GM21786 (cell line): ENCODE results near the gene GSDMA.
A peak's percentile ranks its signal among the peaks of the same experiment; 100 is the strongest.

ENCODE experiments used
- ATAC-seq: cut with Tn5 transposase; IDR thresholded peaks from one replicate; pipeline ENCODE4 v1.9.1; 2021; ENCODE audit not compliant: unreplicated experiment

The GSDMA gene, protein sequence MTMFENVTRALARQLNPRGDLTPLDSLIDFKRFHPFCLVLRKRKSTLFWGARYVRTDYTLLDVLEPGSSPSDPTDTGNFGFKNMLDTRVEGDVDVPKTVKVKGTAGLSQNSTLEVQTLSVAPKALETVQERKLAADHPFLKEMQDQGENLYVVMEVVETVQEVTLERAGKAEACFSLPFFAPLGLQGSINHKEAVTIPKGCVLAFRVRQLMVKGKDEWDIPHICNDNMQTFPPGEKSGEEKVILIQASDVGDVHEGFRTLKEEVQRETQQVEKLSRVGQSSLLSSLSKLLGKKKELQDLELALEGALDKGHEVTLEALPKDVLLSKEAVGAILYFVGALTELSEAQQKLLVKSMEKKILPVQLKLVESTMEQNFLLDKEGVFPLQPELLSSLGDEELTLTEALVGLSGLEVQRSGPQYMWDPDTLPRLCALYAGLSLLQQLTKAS

DNA sequence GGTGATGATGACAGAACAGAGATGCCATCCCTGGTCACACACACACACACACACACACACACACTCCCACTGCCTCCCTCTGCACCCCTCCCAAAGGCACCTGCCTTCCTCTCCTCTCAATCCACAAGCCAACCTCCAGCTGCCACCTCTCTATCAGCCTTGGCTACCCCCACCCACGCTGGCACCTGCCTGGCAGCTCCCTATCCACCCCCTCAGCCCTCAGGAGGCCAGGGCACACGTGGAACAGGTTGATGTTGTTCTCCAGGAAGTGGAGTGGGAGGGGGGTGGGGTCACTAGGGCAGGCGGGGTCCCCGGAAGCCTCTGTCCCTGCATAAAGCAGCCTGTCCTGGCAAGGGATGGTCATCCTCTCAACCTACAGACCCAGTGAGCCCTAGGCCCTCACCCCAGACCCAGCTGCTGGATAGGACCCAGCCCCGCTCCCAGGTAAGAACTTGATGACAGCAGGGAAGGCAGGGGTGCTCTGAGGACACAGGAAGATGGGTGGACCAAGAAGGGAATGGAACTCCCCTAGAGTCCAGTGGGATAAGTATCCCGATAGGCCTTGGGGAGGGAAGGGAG is at the start of gene GSDMA:
Gene GSDMA (plus strand): TSS at position 363 of the 579 bp plus-strand sequence. CDS start 2,684 bp downstream, outside the sequence.
- ATAC-seq, result no peak

DNA sequence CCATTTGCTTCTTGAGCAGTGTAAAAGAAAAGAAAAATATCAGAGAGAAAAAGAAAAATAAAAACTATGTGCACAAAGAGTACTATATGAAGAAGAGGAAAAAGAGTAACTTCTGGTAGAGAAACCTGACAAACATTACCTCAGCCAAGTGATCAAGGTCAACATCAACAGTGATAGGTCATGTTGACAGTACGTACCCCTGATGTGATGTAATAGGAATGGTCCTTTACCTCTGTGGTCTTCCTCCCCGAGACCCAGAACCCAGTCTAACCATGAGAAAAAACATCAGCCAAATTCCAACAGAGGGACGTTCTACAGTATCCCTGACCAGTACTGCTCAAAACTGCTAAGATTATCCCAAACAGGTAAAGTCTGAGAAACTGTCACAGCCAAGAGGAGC is 48.8 kb upstream of the GSDMA start:
- ATAC-seq, result no peak

DNA sequence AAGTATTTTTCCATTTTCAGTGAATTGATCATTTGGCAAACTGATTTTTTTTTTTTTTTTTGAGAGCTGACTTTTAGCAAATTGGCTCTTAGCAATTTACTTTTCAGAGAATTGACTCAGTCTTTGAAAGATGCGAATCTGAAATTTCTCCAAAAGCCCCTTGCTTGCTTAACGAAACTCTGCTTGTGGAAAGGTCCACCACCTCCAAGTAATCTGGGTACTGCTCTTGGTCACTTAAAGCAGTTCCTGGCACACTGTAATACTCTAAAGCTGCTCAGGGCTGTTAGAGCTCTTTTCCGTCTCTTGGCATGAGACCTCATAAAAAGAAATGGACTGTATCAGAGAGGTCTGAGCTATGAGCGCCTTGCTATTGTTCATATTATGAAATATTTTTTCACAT is 47.2 kb upstream of the GSDMA start:
- ATAC-seq, result no peak

DNA sequence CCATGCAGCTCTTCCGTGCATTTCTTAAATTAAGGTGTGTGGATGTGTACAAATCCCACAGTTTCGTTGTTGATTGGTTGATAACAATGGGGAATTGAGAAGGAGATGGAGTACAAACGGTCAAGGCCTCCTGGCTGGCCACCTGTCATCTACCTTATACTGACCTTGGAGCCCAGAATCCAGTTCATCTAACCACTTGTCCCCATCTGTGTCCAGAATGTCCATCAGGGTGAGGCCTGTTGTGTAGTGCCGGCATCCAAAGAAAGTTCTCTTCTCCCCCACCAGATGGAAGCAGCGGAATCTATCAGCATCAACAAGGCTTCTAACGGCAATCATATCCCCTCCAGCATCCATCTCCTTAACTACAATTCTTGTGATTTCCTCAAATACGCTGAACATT is 45.9 kb upstream of the GSDMA start:
- ATAC-seq, result no peak

DNA sequence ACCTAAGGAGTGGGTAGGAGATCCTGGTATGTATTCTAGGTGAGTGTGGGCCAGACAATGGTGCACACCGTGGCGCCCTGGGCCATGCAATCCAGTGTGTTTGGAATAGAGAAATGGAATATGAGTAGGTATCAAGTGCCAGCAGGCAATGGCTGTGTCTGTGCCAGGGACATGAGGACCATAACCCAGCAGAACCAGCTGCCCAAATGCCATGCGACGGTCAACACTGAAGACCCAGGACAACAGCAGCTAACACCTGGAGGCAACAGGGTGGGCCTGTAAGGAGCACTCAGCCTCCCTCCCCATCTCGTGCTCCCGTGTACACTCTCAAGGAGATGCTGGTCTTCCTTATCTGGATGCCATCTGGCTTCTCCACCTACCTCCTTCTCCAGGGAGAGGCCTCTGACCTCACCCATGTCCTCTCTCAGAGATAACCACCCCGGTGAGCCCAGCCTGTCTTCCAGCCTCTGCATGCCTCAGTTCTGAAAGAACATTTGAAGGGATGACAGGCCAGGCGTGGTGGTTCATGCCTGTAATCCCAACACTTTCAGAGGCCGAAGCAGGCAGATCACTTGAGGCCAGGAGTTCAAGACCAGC is 43.6 kb upstream of the GSDMA start:
- no peak for ATAC-seq

DNA sequence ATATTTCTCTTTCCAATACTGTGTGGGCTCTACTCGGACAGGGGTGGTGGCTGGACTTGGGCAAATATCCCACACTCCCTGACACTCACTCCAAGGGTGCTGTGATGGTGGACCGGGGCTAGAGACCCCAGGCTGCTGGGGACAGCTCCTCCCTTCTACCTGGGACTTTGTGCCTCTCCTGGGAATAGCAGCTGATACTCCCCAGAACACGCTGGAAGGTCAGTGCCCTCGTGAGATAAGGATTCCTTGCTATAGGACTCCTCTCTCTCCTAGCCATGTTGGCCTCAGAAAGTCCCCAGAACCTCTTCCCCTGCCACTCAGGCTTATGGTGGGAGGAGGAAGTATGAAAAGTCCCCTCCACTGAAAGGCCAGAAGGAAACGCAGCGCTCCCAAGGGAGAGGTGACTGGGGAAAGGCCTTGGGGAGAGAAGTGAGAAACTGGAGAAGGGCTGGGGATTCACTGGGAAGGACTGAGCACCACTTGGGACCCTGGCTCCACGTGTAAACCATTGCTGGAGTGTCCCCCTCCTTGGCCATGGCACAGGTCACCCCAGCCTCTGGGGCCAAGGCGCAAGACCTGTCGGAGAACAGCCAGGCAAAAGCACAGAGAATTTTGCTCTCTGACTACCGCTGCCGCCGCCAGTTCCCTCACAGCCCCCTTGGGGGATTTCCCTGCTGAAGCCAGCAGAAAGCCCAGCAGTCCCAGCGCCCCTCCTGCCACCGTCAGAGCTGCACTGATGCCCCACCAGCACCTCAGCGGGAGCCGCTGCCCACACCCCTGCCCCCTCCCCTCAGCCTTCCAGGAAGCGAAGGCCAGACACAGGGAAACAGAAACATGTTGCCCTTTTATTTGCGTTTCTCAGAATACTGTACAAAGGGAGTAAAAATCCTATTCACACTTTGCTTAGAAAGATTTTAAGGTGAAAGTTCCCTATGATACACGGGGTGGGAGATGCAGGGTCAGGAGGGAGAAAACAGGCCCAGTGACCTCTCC is 42.3 kb upstream of the GSDMA start:
- no peak for ATAC-seq

DNA sequence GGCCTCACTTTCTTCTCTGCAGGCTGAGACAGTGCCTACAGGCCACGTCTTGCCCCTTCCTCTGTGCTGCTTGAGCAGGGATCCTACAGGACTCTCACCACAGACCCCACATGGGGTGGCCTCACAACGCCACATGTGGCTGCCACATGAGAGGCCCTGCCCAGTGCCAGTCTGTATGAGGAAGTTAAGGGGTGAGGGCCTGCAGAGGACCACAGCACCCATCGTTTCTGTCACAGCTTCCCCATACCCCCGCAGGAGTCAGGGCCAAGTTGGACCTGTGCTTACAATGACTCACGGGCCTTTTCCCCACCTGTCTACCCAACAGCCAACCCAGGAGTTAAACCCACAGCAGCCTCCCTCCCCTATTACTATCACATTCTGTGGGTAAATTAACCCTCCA is 41.5 kb upstream of the GSDMA start:
- ATAC-seq, result no peak

DNA sequence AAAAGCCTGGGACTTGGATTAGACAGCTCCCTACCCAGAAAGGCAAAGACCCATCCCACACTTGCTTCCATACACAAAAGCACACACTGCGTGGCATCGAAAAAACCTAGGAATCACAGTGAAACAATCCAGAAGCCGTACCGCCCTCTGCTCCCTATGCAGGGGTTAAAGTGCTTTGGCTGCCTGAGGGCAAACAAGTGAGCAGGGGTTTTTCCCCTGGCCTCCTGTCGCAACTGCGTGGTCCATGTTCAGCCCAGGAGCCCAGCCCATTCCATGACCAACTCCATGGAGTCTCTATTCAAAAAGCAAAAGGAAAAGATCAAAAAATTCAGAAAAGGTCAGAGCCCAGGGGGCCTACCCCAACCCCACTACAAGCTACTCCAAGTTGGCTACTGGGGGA is 40.8 kb upstream of the GSDMA start:
- no peak for ATAC-seq

DNA sequence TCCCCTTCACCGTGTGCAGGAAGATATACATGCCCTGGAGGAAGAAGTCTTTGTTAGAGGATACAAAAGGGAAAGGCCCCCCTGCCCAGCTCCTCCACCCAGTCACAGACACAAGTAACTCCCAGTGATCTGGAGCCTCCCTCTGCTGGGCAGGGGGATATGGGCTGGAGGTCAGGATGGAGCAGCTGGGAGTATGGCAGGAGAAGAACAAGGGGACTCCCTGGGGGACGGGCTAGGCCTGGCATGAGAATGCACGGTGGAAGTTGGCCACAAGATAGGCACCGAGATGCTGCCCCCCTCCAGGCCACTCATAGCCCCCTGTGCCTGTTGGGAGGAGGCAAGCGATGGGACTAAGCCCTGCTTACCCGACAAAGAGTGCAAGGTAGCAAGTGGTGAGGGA is 39.6 kb upstream of the GSDMA start:
- ATAC-seq, result no peak

DNA sequence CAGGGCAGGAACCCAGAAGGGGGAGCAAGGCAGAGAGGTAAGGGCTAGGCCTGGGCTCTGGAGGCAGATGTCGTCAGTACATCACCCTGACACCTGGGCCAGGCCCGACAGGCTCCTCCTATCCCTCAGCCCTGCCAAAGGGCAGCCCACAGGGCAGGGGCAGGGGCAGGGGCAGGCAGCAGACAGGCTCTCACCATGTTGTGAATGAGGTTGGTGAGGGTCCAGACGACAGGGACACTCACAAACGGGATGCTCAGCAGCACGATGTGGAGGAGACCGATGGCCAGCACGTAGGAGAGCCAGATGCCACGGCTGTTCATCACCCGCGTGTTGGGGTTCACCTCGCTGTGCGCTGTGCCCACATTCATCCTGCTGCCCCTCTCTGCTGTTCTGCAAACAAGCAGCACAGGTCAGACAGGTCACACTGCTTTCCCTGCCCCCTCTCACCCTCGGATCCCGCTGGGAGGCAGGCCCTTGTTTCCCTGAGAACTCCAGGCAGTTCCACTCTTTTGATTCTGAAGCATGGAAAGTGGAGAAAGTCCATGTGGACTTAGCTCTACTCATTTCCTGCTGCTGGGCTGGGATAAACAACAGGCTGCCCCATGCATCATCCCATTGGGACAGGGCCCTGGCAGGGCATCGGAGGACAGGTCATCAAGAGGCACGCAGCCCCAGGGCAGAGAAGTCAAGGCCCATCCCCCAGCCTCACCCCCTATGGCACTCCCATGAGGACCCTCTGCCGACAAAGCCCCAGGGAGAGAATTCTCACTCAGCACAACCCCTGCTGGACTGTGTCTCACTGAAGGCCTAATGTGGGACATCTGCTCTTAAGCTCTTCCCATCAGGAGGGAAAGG is 38.7 kb upstream of the GSDMA start:
- ATAC-seq, result no peak

DNA sequence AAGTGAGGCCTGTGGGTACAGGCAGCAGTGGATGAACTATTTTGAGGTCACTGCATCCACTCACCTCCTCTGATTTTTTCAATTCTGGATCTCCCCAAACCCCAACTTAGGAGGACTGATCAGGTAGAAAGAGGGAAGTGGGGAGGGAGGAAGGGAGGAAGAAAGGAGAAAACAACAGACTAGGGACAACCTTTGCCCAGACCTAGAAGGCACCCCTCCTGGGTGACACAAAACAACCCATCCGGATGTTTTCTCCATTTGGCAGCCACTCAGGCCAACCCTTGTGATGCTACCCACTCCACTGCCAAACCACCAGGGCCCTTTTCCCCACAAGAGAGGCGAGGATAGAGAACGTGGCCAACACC is 38.1 kb upstream of the GSDMA start:
- no peak for ATAC-seq

DNA sequence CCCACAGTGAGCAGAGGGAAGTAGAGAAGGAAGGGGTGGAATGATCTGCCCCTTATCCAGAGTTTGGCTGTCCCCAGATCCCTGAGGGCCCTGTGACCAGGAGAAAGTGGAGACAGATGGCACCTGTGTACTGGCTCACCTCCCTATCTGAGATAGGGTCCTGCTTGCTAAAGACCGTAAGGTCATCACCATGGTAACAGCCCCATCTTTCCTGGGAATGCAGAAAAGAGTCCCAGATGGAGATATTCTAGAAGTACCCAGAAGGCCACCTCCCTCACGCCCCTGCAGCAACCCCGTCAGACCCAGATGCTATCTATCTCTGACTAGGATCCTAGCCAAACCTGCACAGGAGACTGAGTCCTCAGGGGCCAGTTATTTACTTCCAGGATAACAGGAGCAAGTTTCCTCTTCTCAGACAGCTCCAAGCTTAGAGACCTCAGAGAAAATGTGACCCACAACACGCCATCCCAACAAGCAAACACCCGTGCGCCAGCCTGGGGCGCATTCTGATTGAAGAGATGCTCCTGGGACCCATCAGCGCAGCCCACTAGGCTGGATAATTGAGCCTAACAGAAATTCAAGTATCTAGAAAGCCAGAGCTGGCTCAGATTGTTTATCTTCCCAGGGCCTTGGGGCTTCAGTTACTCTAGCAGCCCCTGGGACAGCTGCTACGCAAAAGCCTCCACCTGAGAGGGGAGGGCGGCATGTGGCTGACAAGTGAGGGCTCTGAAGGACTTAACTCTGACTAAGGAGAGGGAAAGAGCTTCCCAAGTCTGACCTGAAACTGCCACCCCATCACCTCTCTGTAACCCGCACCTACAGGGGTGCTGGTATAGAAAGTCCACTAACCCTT is 37.3 kb upstream of the GSDMA start:
- ATAC-seq, result no peak

DNA sequence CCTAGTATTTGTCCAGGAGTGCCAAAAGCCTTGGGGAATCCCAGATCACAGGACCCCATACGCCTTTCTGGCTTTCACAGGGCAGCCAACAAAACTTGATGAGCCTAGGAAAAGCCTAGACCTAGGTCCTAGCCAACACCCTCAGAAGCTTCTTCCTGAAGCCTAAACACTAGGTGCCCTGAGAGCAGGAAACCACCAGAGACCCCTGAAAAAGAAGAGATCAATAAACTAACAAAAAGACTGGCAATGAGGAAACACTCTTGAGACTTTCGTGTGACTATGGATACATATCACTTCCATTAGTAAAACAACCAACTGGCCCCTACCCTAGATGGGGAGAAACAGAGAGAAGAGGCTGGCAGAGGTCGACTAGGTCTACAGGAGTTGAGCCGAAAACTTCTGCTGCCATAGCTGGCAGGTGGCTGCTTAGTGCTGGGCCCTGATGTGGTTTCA is 36.6 kb upstream of the GSDMA start:
- no peak for ATAC-seq

DNA sequence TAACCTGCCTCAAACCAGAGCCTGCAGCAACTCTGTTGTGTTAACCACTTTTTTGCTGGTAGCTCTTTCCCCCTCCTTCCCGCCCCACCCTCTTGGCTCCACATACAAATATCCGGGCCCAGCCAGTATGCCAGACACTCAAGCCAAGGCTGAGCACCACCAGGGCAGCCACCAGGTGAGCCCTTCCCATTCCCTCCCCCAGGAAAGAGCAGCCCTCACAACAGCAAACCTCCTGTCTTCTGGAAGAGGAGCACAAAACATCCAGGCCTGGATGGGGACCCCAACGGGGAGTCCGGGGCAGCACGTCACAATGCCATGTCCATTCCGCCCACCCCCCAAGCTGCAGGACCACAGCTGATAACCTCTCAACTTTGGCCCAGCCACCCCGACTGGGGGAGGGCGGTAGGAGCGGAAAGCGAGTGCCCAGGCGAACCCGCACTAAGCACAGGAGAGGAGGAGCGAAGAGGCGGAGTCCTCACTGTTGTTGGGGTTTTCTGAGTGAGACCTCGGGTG is 36.2 kb upstream of the GSDMA start:
- no peak for ATAC-seq

DNA sequence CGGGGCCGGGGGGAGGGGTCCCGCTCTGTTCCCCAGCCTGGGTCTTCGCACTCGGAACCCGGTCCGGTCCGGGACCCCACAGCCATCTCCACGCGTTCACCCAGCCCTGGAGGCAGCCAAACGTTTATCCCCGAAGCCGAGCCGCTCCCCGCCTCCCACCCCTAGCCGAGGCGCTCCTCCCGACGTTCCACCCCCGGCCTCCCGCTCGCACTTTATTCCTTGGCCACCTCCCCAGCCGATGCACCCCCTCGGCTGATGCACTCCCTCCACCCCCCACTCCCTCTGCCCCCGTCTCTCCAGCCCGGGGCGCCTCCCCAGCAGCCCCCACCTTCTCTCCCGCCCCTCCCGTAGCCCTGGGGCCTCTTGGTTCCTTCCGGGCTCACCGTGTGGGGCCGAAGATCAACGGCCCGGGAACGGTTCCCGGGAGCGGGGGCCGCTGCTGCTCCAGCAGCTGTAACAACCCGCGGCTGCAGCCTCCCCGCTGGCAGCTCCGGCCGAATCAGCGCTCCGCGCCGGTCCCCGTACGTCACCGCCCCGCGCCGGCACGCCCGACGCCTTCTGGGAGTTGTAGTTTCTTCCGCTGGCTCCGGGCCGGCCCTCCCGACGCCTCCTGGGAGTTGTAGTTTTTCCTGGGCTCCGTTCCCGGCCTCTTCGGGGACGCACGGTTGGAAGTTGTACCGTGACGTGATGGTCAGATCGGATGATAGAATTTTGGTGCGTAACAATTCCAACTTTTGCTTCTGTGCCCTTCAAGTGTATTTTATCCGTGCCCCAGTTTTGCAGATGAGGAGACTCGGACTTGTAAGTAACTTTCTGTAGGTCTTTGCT is 35.5 kb upstream of the GSDMA start, which contains the start of the genes LRRC3C and ORMDL3:
Gene LRRC3C (plus strand): TSS at position 632 of the 828 bp plus-strand sequence. CDS start 13,792 bp downstream, outside the sequence.
Gene ORMDL3 (minus strand): TSS at position 501 of the 828 bp plus-strand sequence. CDS start 3,398 bp downstream, outside the sequence.
- peak; percentile 69 for ATAC-seq

DNA sequence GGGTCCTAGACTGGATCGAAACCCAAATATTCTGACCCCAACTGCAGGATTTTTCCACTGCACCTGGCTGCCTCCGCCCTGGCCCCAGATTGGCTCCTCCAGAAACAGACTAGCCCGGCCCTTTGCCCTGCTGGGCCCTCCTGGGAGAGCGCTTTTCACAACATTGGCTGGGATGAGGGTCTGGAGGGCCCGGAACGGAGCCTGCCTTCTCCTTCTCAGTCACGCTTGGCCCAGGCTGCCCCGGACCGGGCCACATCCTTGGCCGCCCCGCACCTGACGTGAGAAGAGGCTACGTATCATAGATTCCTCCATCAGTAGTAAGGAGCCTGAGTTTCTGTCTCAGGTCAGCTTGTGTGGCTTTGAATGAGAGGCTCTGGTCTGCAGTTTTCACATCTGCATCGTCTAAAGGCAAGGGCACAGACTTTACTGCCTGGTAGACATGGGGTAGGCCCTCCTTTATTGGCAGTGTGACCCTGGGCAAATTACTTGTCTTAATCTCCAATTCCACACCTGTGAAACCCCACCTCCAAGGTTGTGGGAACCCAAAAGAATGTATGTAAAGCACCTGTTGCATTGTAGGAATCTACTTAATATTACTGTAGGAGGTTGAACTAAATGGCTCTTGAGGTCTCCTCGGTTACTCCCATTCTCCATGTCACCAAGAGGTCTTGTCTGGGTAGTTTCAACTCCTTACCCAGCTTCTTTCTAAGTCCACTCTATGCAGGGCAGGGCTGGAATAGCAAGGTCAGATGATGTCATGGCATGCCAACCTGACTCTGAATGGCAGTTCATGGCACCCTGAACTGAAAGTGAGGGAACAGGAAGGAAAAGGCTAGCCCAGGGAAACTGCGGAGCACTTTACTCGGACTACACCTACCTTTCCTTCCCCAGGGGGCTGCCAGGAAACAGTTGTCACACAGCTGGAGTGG is 34.6 kb upstream of the GSDMA start:
- no peak for ATAC-seq
